T1000 (cell line): Measurements from ENCODE around the gene ANKRD37.

Experiments
- DNase-seq: peaks from one replicate; lab custom pipeline; 2025; ENCODE audit warnings: mixed read lengths; lab: John Stamatoyannopoulos, UW

ANKRD37 gene

DNA sequence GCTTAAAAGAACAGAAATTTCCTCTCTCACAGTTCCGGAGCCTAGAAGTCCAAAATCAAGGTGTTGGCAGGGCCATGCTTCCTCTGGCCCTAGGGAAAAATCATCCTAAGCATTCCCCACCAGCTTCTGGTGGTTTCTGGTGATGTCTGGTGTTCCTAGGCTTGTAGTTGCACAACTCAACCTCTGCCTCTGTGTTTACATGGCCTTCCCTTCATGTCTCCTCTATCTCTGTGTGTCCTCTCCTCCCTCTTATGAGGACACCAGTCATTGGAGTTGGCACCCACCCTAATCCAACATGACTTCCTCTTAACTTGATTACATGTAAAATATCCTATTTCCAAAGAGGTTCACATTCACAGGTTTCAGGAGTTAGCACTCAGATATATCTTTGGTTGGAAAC lies 16.3 kb upstream of the ANKRD37 start:
- DNase-seq: no peak

DNA sequence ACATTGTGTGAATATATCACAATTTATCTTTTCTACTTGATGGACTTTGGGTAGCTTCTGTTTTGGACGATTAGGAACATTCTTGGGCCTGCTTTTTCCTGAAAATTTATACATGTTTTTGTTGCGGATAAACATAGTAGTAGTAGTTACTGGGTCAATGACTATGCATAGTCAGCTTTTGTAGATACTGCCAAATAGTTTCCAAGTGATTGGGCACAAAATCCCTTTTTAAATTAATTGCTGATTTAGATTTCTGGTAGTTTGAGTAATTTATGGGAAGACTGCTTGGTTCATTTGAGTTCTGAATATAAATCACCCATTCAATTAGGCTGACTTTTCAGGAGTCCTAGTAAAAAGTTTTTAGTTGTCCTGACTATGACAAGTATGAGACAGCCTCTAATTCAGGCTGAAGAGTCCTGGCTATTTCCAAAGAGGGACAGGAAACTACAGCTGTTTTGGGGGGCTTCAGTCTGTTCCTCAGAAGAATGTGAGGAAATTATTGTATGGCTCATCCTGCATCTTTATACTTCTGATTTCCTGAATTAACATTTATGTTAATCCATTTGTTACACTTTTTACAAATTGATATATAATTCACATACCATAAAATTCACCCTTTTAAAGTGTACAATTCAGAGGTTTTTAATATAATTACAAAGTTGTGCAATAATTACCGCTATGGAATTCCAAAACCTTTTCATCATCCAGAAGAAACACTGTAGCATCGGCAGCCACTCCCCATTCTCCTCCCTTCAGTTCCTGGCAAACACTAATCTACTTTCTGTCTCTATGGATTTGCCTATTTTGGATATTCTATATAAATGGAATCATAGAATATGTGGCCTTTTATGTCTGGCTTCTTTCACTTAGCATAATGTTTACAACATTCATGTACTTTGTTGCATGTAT lies 15.1 kb upstream of the ANKRD37 start:
- DNase-seq: no peak

DNA sequence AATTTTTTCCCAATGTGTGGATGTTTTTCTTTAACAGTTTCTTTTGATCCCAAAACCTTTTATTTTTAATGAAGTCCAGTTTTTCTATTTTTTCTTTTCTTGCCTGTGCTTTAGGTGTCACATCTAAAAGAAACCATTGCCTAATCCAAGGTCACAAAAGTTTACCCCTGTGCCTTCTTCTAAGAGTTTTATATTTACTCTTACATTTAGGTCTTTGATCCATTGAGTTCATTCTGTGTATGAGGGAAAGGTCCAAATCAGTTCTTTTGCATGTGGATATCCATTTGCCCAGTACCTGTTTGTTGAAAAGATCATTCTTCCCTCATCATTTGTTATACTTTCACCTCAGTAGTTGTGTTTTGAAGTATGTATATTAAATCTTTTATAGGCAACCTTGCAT lies 13.9 kb upstream of the ANKRD37 start:
- DNase-seq: no peak

DNA sequence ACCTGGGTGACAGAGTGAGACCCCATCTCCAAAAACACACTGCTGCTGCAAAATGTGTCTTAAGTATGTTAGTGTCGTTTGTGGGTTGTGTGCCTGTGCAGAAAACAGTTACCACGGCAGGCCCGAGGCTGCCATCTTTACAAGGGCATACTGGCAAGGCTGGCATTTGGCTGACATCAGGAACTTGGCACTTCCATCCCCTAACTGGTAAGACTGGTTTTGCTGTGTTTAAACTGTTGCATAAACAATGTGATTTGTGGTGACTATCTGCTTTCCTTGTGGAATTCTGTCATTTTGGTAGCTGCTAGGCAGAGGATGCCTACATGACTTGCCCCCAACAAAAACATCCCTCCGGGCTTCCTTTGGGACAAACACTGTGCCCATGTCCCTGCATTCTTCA lies 13.2 kb upstream of the ANKRD37 start:
- no peak for DNase-seq

DNA sequence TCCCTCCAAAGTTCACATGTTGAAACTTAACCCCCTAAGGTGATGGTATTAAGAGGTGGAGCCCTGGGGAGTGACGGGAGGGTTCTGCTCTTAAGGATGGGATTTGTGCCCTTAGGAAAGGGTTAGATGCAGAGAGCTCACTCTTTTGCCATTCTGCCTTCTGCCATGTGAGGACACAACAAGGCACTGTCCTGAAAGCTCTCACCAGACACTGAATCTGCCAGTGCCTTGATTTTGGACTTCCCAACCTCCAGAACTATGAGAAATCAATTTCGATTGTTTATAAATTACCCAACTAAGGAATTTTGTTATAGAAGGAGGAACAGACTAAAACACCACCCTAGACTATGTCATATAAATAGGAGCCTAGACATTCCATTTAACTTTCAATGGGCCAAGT lies 12.6 kb upstream of the ANKRD37 start:
- DNase-seq: no peak

DNA sequence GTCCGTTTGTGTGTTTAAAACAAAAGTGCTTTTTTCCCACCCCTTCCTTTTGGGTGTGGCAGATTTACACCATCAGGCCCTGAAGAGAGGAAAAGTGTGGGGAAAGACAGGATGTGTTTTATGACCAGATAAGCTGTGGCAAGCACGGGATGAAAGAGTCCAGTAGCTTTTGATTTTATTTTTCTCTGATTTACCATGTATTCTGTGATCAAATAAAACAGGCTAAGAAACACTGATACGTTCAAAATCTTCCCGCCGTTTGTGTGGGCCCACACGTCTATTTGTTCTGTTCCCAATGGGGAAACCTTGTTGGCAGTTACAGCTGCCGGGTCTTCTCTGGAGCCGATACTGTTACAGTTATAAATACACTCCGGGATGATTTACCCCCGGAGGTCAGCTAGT lies 11.7 kb upstream of the ANKRD37 start:
- no peak for DNase-seq

DNA sequence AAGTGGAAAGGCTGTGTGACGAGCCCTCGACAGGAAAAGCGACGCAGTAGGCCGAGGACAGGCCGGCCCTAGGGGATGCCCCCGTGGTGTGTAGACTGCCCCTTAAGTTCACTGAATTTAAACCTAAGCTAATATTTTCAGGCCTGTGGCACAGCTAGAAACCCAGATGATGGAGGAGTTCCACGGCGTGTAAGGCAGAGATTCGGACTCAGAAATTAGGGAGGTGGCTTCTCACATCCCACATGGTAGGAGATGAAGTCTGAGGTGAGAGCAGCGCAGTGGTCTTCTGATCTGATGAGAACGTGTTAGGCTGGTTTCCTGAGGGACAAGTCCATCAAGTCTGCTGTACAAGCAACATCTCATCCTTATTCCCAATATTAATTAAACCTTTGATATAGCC lies 8.7 kb upstream of the ANKRD37 start:
- DNase-seq: no peak

DNA sequence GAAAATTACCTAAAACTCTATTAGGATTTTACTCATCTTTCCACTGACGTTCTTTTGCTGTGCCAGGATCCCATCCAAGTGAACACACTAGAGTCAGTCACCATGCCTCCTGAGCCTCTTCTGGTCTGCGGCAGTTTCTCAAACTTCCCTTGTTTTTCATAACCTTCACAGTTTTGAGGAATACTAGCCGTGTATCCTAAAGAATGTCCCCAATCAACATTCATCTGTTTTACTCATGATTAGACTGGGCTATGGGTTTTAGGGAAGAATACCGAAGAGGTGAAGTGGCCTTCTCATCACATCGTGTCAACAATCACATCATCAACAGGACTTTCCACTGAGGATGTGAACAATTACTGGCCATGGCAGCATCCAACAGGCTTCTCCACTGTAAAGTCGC lies 5.7 kb upstream of the ANKRD37 start:
- DNase-seq: no peak

DNA sequence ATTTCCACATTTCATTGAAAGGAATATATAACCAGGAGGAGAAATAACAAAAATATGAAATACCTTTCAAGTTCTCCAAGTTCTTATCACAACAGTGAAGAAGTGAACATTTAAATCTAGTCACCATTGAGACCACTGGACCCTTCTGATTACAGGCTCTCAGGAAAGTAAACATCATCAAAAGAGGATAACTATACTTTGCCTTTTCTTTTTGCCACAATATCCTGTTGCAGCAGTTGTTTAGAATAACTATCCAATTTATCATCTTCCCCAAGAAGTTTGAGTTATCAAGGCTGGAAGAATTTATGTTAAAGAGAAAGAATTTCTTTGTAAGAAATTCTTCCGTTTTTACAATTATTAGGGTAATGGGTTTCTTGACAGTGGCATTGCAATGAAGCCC lies 4.5 kb upstream of the ANKRD37 start:
- no peak for DNase-seq

DNA sequence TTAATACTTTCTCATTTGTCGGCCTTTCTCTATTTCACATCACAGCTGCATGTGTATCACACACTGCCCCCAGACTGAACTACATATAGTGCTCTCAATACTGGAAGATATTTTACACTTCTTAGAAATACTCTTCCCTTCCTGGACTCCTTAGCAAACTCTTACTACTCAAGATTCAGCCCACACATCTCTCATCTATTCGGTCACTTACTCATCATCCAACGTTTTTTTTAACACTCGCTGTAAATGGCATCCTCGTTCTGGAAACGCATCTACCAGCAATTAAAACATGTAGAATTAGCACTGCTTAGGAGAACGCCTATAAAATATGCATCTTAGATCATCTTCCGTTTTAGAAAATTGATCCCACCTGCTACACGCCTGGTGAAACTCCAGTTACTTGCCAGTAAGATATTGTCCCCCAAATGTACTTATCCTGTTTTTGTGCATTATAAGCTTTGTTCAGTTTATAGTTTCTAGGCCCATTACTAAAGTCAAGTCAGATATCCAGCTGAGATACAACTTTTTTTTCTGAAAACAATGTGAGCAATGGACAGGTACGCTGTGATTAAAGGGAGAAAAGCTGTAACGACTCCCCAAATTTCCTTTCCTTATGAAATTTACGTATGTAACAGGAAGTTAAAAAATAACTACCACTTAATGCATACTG lies 1.9 kb upstream of the ANKRD37 start:
- DNase-seq: no peak

DNA sequence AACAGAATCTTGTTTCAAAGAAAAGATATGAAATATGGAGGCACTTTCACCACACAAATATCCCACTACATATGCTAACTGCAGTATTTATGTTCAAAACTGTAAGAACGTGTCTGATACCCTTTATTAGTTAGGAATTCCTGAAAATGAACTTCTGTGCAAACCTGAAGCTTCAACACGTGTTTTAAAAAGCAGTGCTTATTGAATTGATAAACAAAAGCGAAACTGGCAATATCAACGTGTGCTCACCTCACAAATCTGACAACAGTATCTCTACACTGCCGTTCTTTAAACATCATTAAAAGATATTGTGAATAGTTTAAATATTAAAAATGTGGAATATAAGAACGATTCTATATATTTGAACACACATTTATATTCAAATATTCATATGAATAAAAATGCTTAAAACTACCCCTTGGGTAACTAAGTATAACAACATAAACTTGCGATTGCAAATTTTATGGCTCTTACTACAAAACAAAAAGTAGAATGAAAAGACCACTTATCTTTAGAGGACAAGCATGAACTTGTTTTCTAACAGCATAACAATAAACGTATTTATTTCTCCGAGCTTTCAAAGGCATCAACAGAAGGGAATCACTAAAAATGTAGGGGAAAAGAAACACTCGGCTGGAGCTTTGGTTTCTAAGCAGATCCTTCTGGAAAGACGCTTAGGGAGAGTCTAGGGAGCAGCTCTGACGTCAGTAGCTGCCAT lies 1.2 kb upstream of the ANKRD37 start, which contains the start of gene LRP2BP:
Gene LRP2BP, minus strand, starts transcription at position 687 of the 718 bp plus-strand sequence. CDS start 17,738 bp downstream, outside the sequence.
- DNase-seq: no peak

DNA sequence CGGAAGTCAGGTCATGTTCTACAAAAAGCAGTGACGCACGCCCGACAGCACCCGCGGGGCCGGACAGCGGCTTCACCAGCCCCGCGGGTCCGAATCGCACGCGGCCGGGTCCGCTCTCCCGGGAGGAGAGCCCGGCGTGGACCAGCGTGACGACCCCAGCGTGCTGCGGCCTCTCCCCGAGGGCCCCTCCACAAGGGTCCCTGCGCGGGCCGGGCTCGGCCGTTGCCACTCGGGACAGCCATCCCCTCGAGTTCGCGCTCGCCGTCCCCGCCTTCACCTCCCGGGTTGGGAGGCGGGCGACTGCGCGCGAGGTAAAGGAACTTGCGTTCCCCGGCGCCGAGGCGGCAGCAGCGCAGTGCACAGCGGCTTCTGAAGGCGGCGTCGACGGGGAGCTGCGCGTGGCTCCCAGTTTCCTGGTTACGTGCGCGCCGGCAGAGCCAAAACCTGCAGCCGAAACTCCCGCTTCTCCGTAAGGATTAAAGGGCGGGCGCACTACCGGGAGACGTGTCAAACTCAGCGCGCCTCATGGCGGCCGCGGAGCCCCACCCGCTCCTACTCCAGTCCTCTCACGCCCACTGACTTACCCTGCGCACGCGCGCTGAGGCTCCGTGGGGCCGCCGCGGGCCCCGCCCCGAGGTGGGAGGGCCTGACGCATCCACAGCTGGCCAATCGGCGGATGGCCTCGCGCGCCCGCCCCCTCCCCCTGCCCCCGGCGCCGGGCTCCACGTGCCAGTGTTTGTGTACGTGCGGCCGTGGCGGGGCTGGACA lies 501 bp upstream of the ANKRD37 start:
- DNase-seq: peak; percentile 81

DNA sequence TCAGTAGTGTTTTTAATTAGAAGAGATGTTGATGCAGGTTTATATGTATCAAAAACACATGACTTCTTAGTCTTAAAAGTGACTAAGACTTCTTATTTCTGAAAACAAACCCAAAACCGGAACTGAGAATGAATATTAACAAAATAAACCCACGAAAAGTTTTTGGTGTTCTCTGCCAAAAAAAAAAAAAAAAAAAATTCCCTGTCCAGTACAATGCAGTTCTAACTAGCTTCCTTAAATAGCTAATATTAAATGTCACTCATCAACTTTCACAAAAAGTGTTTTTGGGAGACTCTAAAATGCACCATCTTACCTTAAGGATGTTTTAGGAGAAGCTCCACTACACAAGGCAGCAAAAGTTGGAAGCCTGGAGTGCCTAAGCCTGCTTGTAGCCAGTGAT lies 2.0 kb downstream of the ANKRD37 start:
- no peak for DNase-seq

DNA sequence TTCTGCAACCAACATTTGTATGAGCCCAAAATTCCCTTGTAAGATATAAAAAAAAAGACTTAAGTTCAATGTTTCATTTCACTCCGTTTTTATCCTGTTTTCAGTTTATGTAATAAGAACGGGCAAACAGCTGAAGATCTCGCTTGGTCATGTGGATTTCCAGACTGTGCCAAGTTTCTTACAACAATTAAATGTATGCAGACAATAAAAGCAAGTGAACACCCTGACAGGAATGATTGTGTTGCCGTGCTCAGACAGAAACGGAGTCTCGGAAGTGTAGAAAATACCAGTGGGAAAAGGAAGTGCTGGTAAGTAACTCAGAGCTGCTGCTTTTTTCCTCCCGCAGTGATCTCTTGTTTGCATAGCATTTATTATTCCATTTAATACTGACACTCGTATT lies 2.8 kb downstream of the ANKRD37 start:
- no peak for DNase-seq

DNA sequence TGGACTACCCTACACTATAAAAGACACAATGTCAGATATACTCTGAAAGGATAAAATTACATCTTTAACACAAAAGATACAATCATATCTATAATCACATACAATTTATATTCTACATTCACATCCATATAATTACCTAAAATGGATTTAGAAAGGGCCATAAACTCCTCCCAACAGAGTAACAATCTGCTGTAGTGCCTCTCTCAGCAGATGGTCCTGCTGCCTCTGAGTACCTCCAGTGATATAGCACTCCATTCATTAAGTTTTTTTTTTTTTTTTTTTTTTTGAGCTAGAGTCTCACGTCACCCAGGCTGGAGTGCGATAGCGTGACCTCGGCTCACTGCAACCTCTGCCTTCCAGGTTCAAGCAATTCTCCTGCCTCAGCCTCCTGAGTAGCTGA lies 7.4 kb downstream of the ANKRD37 start:
- DNase-seq: no peak

DNA sequence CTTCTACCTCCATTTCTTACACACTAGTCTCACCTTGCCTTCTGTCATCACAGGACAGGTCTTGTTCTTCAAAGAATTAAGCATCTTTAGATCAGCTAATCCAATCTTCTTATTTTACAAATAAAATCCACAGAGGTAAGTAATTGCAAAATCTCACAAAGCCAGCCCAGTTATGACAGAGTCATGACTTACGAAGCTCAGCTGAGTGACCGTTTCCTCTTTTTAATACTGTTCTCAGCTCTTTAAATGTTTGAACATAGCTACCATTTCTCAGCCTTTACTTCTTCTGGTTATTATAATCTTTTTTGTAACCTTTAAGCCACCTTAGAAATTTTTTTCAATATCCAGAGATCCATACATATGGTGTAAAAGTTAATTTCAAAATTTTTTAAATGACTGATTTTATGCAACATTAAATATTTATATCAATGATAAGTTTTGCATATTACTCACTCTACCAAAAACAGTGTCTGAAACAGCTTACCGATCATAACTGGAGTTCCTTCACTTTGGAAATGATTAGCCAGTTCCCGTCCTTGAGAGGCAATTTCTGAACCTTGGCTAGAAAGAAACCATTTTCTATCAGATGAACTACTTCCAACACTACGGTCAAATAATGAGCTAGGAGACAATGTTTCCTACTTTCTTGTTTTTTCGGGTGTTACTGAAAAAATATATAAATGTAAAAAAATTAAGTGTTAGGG lies 8.8 kb downstream of the ANKRD37 start:
- DNase-seq: no peak

DNA sequence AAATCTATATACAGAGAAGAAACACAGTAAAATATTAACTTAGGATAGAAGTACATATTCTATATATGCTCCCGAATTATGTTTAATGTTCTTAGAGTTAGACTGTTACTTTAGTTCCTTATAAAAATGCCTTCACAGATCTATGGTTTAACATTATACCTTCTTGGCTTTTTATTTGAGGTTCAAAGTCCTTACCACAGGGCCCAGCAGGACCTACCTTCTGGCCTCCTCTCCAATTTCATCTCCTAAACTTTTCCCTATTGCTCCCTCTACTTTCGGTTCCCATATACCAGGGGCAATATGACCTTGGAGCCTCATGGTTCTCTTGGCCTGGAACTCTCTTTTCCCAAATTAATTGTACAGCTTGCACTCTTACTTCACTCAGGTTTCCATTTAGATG lies 11.8 kb downstream of the ANKRD37 start:
- no peak for DNase-seq

DNA sequence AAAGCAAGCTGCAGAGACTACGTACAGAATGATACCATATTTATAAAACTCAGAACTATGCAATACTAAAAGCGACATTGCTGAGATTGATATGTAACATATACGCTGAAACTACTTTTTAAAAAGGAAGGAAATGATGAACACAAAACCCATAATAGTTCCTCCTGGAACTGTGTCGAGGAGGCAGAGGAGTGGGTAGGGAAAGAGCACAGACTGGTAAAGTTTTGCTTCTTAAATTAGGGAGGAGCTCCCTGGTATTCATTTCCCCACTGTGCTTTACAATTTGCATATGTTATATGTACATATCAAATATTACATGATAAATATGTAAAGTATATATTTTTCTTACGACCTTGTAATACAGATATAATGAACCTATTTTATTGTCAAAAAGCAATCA lies 15.2 kb downstream of the ANKRD37 start:
- DNase-seq: no peak

DNA sequence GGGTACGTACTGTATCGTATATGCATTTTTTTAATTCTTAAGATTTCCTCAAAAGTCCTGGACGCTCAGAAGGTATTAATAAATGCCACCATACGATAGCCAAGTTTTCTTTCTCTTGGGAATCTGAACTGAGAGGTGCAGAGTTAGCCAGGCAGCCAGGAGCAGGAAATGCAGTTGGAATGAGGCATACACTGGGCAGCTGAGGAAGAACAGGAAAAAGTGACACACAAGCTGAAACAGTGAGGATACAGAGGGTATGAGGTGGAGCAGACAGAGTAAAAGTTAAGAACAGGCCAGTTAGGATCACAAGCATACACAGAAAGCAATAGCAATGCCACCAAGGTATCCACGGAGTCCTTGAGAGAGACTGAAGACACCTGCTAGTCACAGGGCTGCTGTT lies 15.8 kb downstream of the ANKRD37 start:
- DNase-seq: no peak

DNA sequence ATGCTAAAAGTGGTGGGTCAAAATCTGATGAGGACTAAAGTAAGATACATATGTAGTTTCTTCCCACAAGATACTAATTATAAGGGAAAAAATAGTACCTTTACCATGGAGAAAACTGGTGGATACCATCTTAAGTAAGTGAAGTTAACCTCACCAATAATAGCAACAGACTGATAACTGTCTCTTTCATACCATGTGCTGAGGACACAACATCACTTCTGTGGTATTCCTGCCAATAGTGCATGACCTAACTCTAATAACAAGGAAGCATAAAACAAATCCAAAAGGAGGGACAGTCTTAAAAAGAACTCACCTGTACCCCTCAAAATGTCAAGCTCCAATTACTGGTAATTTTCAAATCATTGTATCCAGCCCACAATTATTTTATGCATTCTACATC lies 20.3 kb downstream of the ANKRD37 start:
- no peak for DNase-seq

DNA sequence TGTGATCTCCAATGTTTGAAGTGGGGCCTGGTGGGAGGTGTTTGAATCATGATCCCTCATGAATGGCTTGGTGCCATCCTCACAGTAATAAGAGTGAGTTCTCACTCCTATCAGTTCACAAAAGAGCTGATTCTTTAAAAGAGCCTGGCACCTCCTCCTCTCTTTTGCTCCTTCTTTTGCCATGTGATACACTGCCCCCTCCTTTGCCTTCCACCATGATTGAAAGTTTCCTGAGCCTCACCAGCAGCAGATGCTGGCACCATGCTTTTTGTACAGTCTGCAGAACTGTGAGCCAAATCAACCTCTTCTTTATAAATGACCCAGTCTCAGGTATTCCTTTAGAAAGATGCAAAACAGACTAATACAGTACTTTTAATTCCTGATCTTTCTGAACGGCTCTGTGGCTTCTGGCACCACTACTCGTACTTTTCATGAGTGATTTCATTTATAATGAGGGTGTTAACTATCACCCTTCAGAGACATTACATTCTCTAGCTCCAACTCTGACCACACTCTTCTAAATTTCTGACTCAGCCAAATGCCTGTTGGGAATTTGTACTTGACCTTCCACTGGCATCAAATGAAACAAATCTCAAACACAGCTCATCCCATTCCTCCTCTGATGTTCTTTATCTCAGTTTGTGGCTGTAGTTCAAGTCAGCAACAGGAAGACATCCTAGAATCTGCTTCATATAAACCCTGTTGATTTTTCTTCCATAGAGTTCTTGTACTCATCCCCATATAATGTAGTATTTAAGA lies 24.9 kb downstream of the ANKRD37 start:
- no peak for DNase-seq
